WERI-Rb-1 (cell line): ENCODE measurements around the gene DAAM1.

Source experiments
- DNase-seq: peaks from one replicate; pipeline ENCODE4 v3.0.0-alpha.2; 2020
- H3K27ac ChIP-seq: fragments of 250-450 bp; sonication (Bioruptor Pico); 2 replicates; pipeline ENCODE4 v1.5.1; 2020; ENCODE audit warnings: mild to moderate bottlenecking, moderate library complexity
- H3K27me3 ChIP-seq: fragments of 250-450 bp; sonication (Bioruptor Pico); 2 replicates; pipeline ENCODE4 v1.5.1; 2021; ENCODE audit warnings: mild to moderate bottlenecking, low read depth, moderate library complexity; ENCODE audit not compliant: insufficient read depth, severe bottlenecking
- H3K36me3 ChIP-seq: fragments of 250-450 bp; sonication (Bioruptor Pico); 2 replicates; pipeline ENCODE4 v1.5.1; 2020; ENCODE audit warnings: mild to moderate bottlenecking, moderate library complexity
- H3K4me3 ChIP-seq: 2 replicates; pipeline ENCODE4 v1.5.1; 2011; ENCODE audit warnings: low read depth, mild to moderate bottlenecking, control low read depth, low read length
- H3K9me3 ChIP-seq: fragments of 250-450 bp; sonication (Bioruptor Pico); 2 replicates; pipeline ENCODE4 v1.5.1; 2021; ENCODE audit warnings: mild to moderate bottlenecking, moderate library complexity; ENCODE audit not compliant: severe bottlenecking
- CTCF ChIP-seq: IDR thresholded peaks from 2 replicates; pipeline ENCODE4 v1.5.1; 2011; ENCODE audit warnings: low read depth, mild to moderate bottlenecking, control low read depth, inconsistent platforms, low read length

The DAAM1 gene

DNA sequence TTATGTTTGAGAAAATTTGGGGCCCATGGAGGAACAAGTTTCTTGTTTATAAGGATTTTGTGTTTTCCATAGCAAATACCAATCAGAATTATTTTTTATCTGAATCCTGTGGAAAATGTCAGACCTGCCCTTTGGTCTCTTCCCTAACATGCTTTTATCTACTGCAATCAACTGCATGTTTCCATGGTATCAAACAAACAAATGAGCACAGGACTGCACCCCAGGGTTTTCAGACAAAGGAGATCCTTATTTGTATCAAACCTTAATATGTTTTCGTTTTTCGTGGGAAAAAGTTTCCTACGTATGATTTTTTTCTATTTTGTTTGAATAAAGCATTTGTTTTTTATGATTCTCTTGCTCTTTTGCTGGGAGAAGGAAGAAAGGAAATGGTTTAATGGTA, 185.6 kb downstream of the DAAM1 start:
- no peaks in the 10 kb centered on the region for H3K27me3 ChIP-seq
- H3K36me3 ChIP-seq: peaks cover 2% of the 10 kb centered on the region; the same call in 1 of the 2 replicates
- DNase-seq: no peak
- H3K27ac ChIP-seq: no peak overlapping the region
- H3K4me3 ChIP-seq: no peak overlapping the region
- H3K9me3 ChIP-seq: no peaks in the 10 kb centered on the region
- TF ChIP-seq CTCF: no peak

GRCh38 chr14:59376686-59377085, 188.2 kb downstream of the DAAM1 start:
- H3K27me3 ChIP-seq: no peaks in the 10 kb centered on the region
- no peaks in the 10 kb centered on the region for H3K36me3 ChIP-seq
- H3K4me3 ChIP-seq: no peak overlapping the region
- no peak overlapping the region for H3K27ac ChIP-seq
- no peak for DNase-seq
- TF ChIP-seq CTCF: no peak
- no peaks in the 10 kb centered on the region for H3K9me3 ChIP-seq

DNA sequence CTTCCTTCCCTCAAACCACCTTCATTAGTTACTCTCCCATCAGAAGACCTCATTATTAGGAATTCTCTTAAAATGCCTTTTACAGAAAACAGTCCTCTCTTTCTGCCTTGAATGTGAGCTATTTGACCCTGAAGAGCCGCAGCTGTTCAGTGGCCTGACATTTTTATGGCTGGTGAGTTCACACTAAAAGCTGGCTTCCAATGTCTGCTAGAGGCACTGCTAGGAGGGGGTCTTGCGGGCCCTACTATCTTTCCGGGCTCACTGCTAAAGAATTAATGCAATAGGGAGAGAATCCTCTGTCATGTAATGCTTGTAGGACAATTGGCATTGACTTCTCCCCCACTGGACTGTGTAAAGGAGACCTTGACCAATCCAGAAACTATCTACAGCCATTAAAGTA, 189.0 kb downstream of the DAAM1 start:
- no peaks in the 10 kb centered on the region for H3K27me3 ChIP-seq
- TF ChIP-seq CTCF: no peak
- H3K4me3 ChIP-seq: no peak overlapping the region
- H3K27ac ChIP-seq: no peak overlapping the region
- DNase-seq: no peak
- H3K36me3 ChIP-seq: no peaks in the 10 kb centered on the region
- no peaks in the 10 kb centered on the region for H3K9me3 ChIP-seq

GRCh38 chr14:59377991-59378601, 189.6 kb downstream of the DAAM1 start:
- no peaks in the 10 kb centered on the region for H3K27me3 ChIP-seq
- H3K4me3 ChIP-seq: no peak overlapping the region
- no peak overlapping the region for H3K27ac ChIP-seq
- no peak for TF ChIP-seq CTCF
- H3K9me3 ChIP-seq: no peaks in the 10 kb centered on the region
- DNase-seq: no peak
- no peaks in the 10 kb centered on the region for H3K36me3 ChIP-seq

DNA sequence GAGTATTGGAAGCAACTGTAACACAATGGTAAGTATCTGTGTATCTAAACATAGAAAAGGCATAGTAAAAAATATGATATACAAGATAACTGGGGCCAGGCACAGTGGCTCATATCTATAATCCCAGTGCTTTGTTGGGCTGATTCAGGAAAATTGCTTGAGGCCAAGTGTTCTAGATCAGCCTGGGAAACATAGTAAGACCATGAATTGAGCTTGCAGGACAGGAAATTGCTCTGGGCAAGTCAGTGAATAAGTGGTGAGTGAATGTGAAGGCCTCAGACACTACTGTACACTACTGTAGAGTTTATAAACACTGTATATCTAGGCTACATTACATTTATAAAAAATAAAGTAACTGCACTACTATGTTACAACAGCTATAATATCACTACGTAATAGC, 201.5 kb downstream of the DAAM1 start:
- Histone ChIP-seq H3K4me3 (no peak overlapping the region), H3K36me3 (no peaks in the 10 kb centered on the region), H3K27me3 (no peaks in the 10 kb centered on the region), H3K9me3 (no peaks in the 10 kb centered on the region), H3K27ac (no peak overlapping the region)
- no peak for DNase-seq
- no peak for TF ChIP-seq CTCF

DNA sequence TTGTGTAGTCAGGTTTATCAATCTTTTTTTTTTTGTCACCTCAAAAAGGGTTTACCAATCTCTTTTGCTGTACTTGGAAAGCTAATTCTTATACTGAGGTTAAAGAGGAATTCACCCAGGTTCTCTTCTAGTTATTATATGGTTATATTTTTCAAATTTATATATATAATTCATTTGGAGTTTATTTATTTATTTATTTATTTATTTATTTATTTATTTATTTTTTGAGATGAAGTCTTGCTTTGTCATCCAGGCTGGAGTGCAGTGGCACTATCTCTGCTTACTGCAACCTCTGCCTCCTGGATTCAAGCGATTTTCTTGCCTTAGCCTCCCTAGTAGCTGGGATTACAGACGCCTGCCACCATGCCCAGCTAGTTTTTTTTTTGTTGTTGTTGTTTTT, 202.9 kb downstream of the DAAM1 start:
- no peak for TF ChIP-seq CTCF
- Histone ChIP-seq H3K27ac (no peak overlapping the region), H3K9me3 (no peaks in the 10 kb centered on the region), H3K4me3 (no peak overlapping the region), H3K27me3 (no peaks in the 10 kb centered on the region), H3K36me3 (no peaks in the 10 kb centered on the region)
- DNase-seq: no peak
